H9 (cell line): ENCODE data around the gene APOH. TPM values are rescaled to one million over a fixed set of nuclear protein-coding genes. Genes with fewer than 3 reads are reported as not detected.

ENCODE experiments used
- DNase-seq: peaks from one replicate; pipeline ENCODE4 v3.0.0-alpha.2; 2017
- H2AFZ ChIP-seq: one replicate; pipeline ENCODE4 v1.6.1; 2013; ENCODE audit warnings: mild to moderate bottlenecking, low read length, control low read depth, moderate library complexity
- H2AK5ac ChIP-seq: 2 replicates; pipeline ENCODE4 v1.6.1; 2013; ENCODE audit warnings: low read length, control low read depth, mixed read lengths; ENCODE audit not compliant: insufficient read length
- H2BK120ac ChIP-seq: one replicate; pipeline ENCODE4 v1.6.1; 2013; ENCODE audit warnings: low read depth, mild to moderate bottlenecking, low read length, control low read depth, inconsistent platforms; ENCODE audit not compliant: poor library complexity, severe bottlenecking
- H2BK12ac ChIP-seq: 2 replicates; pipeline ENCODE4 v1.6.1; 2013; ENCODE audit warnings: low read length, control low read depth, mixed read lengths, low read depth; ENCODE audit not compliant: insufficient read length
- H2BK15ac ChIP-seq: 2 replicates; pipeline ENCODE4 v1.6.1; 2013; ENCODE audit warnings: low read depth, low read length, control low read depth
- H2BK20ac ChIP-seq: one replicate; pipeline ENCODE4 v1.6.1; 2013; ENCODE audit warnings: low read depth, mild to moderate bottlenecking, low read length, control low read depth, inconsistent platforms; ENCODE audit not compliant: poor library complexity, severe bottlenecking
- H2BK5ac ChIP-seq: 2 replicates; pipeline ENCODE4 v1.6.1; 2013; ENCODE audit warnings: low read length, control low read depth, mixed read lengths; ENCODE audit not compliant: insufficient read length
- H3K14ac ChIP-seq: 2 replicates; pipeline ENCODE4 v1.6.1; 2013; ENCODE audit warnings: low read length, control low read depth; ENCODE audit not compliant: insufficient read depth
- H3K18ac ChIP-seq: 2 replicates; pipeline ENCODE4 v1.6.1; 2013; ENCODE audit warnings: low read depth, mild to moderate bottlenecking, mixed read lengths, low read length, control low read depth; ENCODE audit not compliant: insufficient read length
- H3K23ac ChIP-seq: 2 replicates; pipeline ENCODE4 v1.6.1; 2013; ENCODE audit warnings: low read length, control low read depth, mixed read lengths, low read depth; ENCODE audit not compliant: insufficient read length
- H3K23me2 ChIP-seq: 2 replicates; pipeline ENCODE4 v1.6.1; 2013; ENCODE audit warnings: low read depth, mild to moderate bottlenecking, mixed read lengths, low read length, control low read depth; ENCODE audit not compliant: insufficient read length, poor library complexity, severe bottlenecking
- H3K27ac ChIP-seq: 2 replicates; pipeline ENCODE4 v1.5.1; 2013; ENCODE audit warnings: low read length, control low read depth, mixed read lengths, low read depth; ENCODE audit not compliant: insufficient read length
- H3K27me3 ChIP-seq: 2 replicates; pipeline ENCODE4 v1.6.1; 2013; ENCODE audit warnings: low read length, control low read depth, inconsistent platforms; ENCODE audit not compliant: insufficient read depth
- H3K4ac ChIP-seq: 2 replicates; pipeline ENCODE4 v1.6.1; 2013; ENCODE audit warnings: low read depth, mild to moderate bottlenecking, control low read depth, inconsistent platforms, low read length, moderate library complexity
- H3K4me1 ChIP-seq: 2 replicates; pipeline ENCODE4 v1.6.1; 2013; ENCODE audit warnings: low read length, control low read depth, inconsistent platforms; ENCODE audit not compliant: insufficient read depth
- H3K4me2 ChIP-seq: 2 replicates; pipeline ENCODE4 v1.6.1; 2013; ENCODE audit warnings: low read length, control low read depth, mixed read lengths; ENCODE audit not compliant: insufficient read length, insufficient read depth
- H3K56ac ChIP-seq: 2 replicates; pipeline ENCODE4 v1.6.1; 2013; ENCODE audit warnings: low read depth, mild to moderate bottlenecking, mixed read lengths, low read length, control low read depth; ENCODE audit not compliant: insufficient read length
- H3K79me1 ChIP-seq: 2 replicates; pipeline ENCODE4 v1.6.1; 2013; ENCODE audit warnings: low read depth, mild to moderate bottlenecking, moderate library complexity, low read length, control low read depth, inconsistent platforms; ENCODE audit not compliant: insufficient read depth, poor library complexity, severe bottlenecking
- H3K79me2 ChIP-seq: 2 replicates; pipeline ENCODE4 v1.6.1; 2013; ENCODE audit warnings: low read length, control low read depth, inconsistent platforms; ENCODE audit not compliant: insufficient read depth
- H3K9ac ChIP-seq: 2 replicates; pipeline ENCODE4 v1.6.1; 2013; ENCODE audit warnings: low read length, control low read depth, mixed read lengths; ENCODE audit not compliant: insufficient read length; ENCODE audit errors: extremely low read depth
- H3K9me3 ChIP-seq: one replicate; pipeline ENCODE4 v1.6.1; 2013; ENCODE audit warnings: low read depth, low read length, inconsistent platforms; ENCODE audit not compliant: control insufficient read depth
- H3T11ph ChIP-seq: one replicate; pipeline ENCODE4 v1.6.1; 2013; ENCODE audit warnings: mild to moderate bottlenecking, low read length, control low read depth, inconsistent platforms
- H4K20me1 ChIP-seq: one replicate; pipeline ENCODE4 v1.6.1; 2013; ENCODE audit not compliant: control insufficient read depth, insufficient read length, insufficient read depth
- H4K5ac ChIP-seq: 2 replicates; pipeline ENCODE4 v1.6.1; 2013; ENCODE audit warnings: low read depth, mild to moderate bottlenecking, mixed read lengths, low read length, control low read depth; ENCODE audit not compliant: insufficient read length
- H4K8ac ChIP-seq: replicated peaks from 2 replicates; pipeline ENCODE4 v1.6.1; 2013; ENCODE audit warnings: low read length, control low read depth, mixed read lengths, low read depth; ENCODE audit not compliant: insufficient read length
- H4K91ac ChIP-seq: 2 replicates; pipeline ENCODE4 v1.6.1; 2013; ENCODE audit warnings: low read depth, mild to moderate bottlenecking, moderate library complexity, mixed read lengths, low read length, control low read depth; ENCODE audit not compliant: insufficient read length
- H3K27ac Mint-ChIP-seq, 3 experiments: 2 replicates in 2 of 3; 3 replicates in 1 of 3; pipeline ENCODE4 v1.8.0; 2020 to 2021; ENCODE audit warnings: mixed read lengths in 3 of 3, mild to moderate bottlenecking in 1 of 3, moderate library complexity in 1 of 3
- H3K27me3 Mint-ChIP-seq: 2 replicates; pipeline ENCODE4 v1.8.0; 2021; ENCODE audit warnings: low read depth, mild to moderate bottlenecking, moderate library complexity, mixed read lengths
- H3K36me3 Mint-ChIP-seq, 3 experiments: 2 replicates in 2 of 3; 3 replicates in 1 of 3; pipeline ENCODE4 v1.8.0; 2020 to 2021; ENCODE audit warnings: low read depth in 3 of 3, mixed read lengths in 3 of 3; ENCODE audit not compliant: insufficient read depth in 1 of 3
- H3K4me1 Mint-ChIP-seq, 2 experiments: 2 replicates each; pipeline ENCODE4 v1.8.0; 2020; ENCODE audit warnings: mixed read lengths in 2 of 2
- H3K4me3 Mint-ChIP-seq, 2 experiments: 2 replicates in 1 of 2; 3 replicates in 1 of 2; pipeline ENCODE4 v1.8.0; 2020 to 2021; ENCODE audit warnings: mild to moderate bottlenecking in 2 of 2, mixed read lengths in 2 of 2, moderate library complexity in 1 of 2
- H3K9me3 Mint-ChIP-seq, 2 experiments: 2 replicates in 1 of 2; 3 replicates in 1 of 2; pipeline ENCODE4 v1.8.0; 2020; ENCODE audit warnings: mild to moderate bottlenecking in 2 of 2, mixed read lengths in 2 of 2, moderate library complexity in 1 of 2
- CTCF ChIP-seq: fragments of 200-600 bp; sonication (generic); conservative IDR thresholded peaks from 3 replicates; pipeline ENCODE4 v1.8.0; 2021; ENCODE audit warnings: antibody characterized with exemption, mild to moderate bottlenecking
- WGBS: extraction: QIAGEN DNeasy Blood & Tissue Kit; methylation state at CpG from one replicate; pipeline ENCODE4 v1.1.7; 2013; ENCODE audit warnings: missing lambda C conversion rate, low lambda C conversion rate, mixed read lengths; ENCODE audit not compliant: insufficient read length; ENCODE audit errors: extremely low coverage; 5-methylcytosine and 5-hydroxymethylcytosine counted together
- total RNA-seq: library from RNA; stranded (reverse); gene quantifications from 2 replicates; pipeline ENCODE4 v1.2.1, GENCODE V29; 2021

The APOH gene
- total RNA-seq, 1 experiment from 2014 or later, result not detected

- Histone ChIP-seq H3T11ph (no peak overlapping the region), H4K5ac (no peak overlapping the region), H2AK5ac (no peak overlapping the region), H3K56ac (no peak overlapping the region), H3K4me1 (no peaks in the 10 kb centered on the region), H2AFZ (no peak overlapping the region), H3K4ac (no peak overlapping the region), H4K8ac (no peak overlapping the region), H2BK5ac (no peak overlapping the region), H3K23ac (no peak overlapping the region), H4K91ac (no peak overlapping the region), H3K79me1 (no peaks in the 10 kb centered on the region), H3K27ac (no peak overlapping the region), H3K14ac (no peak overlapping the region), H3K23me2 (no peaks in the 10 kb centered on the region), H2BK120ac (no peak overlapping the region), H4K20me1 (no peaks in the 10 kb centered on the region), H3K9ac (no peak overlapping the region), H3K27me3 (no peaks in the 10 kb centered on the region), H3K79me2 (no peaks in the 10 kb centered on the region), H2BK20ac (no peak overlapping the region), H2BK12ac (no peak overlapping the region), H2BK15ac (no peak overlapping the region), H3K9me3 (no peaks in the 10 kb centered on the region), H3K18ac (no peak overlapping the region), H3K4me2 (no peak overlapping the region)
- no peak for TF ChIP-seq CTCF
- H3K9me3 Mint-ChIP-seq, result no peaks in the 10 kb centered on the region
- no peak overlapping the region for H3K4me3 Mint-ChIP-seq
- H3K27ac Mint-ChIP-seq, result no peak overlapping the region; a peak in 1 of 7 replicates
- H3K27me3 Mint-ChIP-seq, result no peaks in the 10 kb centered on the region
- no peak for DNase-seq
- 0 out of 7 replicates have a peak, but pooled peaks cover 0 to 3% (median 0%) of the 10 kb centered on the region in 3 experiments for H3K36me3 Mint-ChIP-seq
- no peaks in the 10 kb centered on the region for H3K4me1 Mint-ChIP-seq
- no CpG with 5 or more reads among the region's 2 CpGs for WGBS
These were observed 56.5 kb downstream of the APOH start for GRCh38 chr17:66172691-66173223.
